CD4-positive, alpha-beta T cell (primary cell): Measurements from ENCODE around the gene MSI1. TPM values are rescaled to one million over a fixed set of nuclear protein-coding genes. Genes with fewer than 3 reads are reported as not detected.

Experiments
- ATAC-seq: fragments of 200-7000 bp; cut with Tn5 transposase; one replicate; pipeline ENCODE4 v1.10.0; 2022; ENCODE audit warnings: mild to moderate bottlenecking; ENCODE audit not compliant: poor library complexity
- CTCF ChIA-PET: fragments of 350-600 bp; sonication (Branson Sonifier 250); formaldehyde crosslinking; loops from one replicate; lab custom pipeline; 2021; ENCODE audit warnings: antibody characterized with exemption, inconsistent platforms; lab: Charles Lee
- POLR2A ChIA-PET: fragments of 350-600 bp; sonication (Branson Sonifier 250); formaldehyde crosslinking; loops from one replicate; lab custom pipeline; 2021; ENCODE audit warnings: antibody characterized with exemption, inconsistent platforms; lab: Charles Lee
- DNase-seq, 14 experiments: peaks; one replicate each; pipeline ENCODE4 v3.0.0-alpha.2; 2013 to 2020; ENCODE audit warnings: mixed read lengths in 2 of 14
- H3K27ac ChIP-seq, 2 donors: one replicate each; pipeline versions ENCODE4 v1.5.1 to v1.7.0; 2013; ENCODE audit warnings: low read length in 2 of 2, low read depth in 1 of 2, mild to moderate bottlenecking in 1 of 2
- H3K27me3 ChIP-seq, 2 experiments: 1 replicate in 1 of 2; 2 replicates in 1 of 2; pipeline versions ENCODE4 v1.6.1 to v1.7.0; 2013; ENCODE audit warnings: low read length in 2 of 2, control low read depth in 1 of 2, mild to moderate bottlenecking in 1 of 2, moderate library complexity in 1 of 2; ENCODE audit not compliant: insufficient read depth in 2 of 2, control insufficient read depth in 1 of 2
- H3K36me3 ChIP-seq: one replicate; pipeline ENCODE4 v1.6.1; 2013; ENCODE audit warnings: low read length, control low read depth; ENCODE audit not compliant: insufficient read depth
- H3K4me1 ChIP-seq: one replicate; pipeline ENCODE4 v1.6.1; 2013; ENCODE audit warnings: low read length, control low read depth; ENCODE audit not compliant: insufficient read depth
- H3K4me3 ChIP-seq: one replicate; pipeline ENCODE4 v1.5.1; 2013; ENCODE audit warnings: mild to moderate bottlenecking, low read length, moderate library complexity
- H3K9me3 ChIP-seq, 2 experiments: 1 replicate in 1 of 2; 2 replicates in 1 of 2; pipeline versions ENCODE4 v1.6.1 to v1.7.0; 2013; ENCODE audit warnings: low read length in 2 of 2, mild to moderate bottlenecking in 2 of 2, control low read depth in 1 of 2, moderate library complexity in 1 of 2; ENCODE audit not compliant: control insufficient read depth in 1 of 2, insufficient read depth in 1 of 2
- H3K27ac Mint-ChIP-seq: one replicate; pipeline ENCODE4 v1.8.0; 2020; ENCODE audit warnings: mixed read lengths
- H3K27me3 Mint-ChIP-seq: one replicate; pipeline ENCODE4 v1.8.0; 2021; ENCODE audit warnings: mixed read lengths
- H3K36me3 Mint-ChIP-seq: one replicate; pipeline ENCODE4 v1.8.0; 2021; ENCODE audit warnings: low read depth, mixed read lengths
- H3K4me1 Mint-ChIP-seq: one replicate; pipeline ENCODE4 v1.8.0; 2021; ENCODE audit warnings: low read depth, mixed read lengths
- H3K4me3 Mint-ChIP-seq: one replicate; pipeline ENCODE4 v1.8.0; 2020; ENCODE audit warnings: mild to moderate bottlenecking, mixed read lengths
- H3K9me3 Mint-ChIP-seq: one replicate; pipeline ENCODE4 v1.8.0; 2020; ENCODE audit warnings: mixed read lengths
- CTCF ChIP-seq: fragments of 200-600 bp; IDR thresholded peaks from one replicate; pipeline ENCODE4 v1.8.0; 2022; ENCODE audit warnings: antibody characterized with exemption, mild to moderate bottlenecking
- intact Hi-C, 2 experiments: fragments of 100-400 bp; cut with DNase I in 1 of 2; cut with micrococcal nuclease in 1 of 2; formaldehyde crosslinking; loops; one replicate each; pipeline versions ENCODE4 v1.15.1 to v1.9.0; 2023 to 2025; cut with DNase I, micrococcal nuclease
- total RNA-seq, 174 experiments: library from RNA in 2 of 174; stranded (reverse) in 2 of 174; gene quantifications; one replicate each; pipeline ENCODE4 v1.2.3 and lab custom pipeline; 2021 to 2026

Gene MSI1
- total RNA-seq, 2 experiments from 2014 or later = not detected

DNA sequence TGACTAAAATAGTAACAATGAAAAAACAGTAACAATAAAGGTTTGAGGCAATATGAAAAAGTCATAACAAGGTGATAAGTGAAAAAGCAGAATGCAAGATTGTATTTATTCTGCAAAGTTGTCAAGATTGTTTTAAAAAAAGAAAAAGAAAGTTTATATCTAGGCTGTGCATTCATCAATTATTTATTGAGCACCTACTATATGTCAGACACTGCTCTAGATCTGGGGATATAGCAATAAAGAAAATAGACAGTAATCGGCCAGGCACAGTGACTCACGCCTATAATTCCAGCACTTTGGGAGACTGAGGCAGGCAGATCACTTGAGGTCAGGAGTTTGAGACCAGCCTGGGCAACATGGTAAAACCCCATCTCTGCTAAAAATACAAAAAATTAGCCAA lies 45.2 kb downstream of the MSI1 start:
- POLR2A ChIA-PET = interaction anchor here (0.6 to 1.5 kb wide), 2 partner anchors 31 to 439 kb away, joined by 3 read pairs; partner anchors contain the start of gene RNU4-1
- no peak overlapping the region for H3K27ac Mint-ChIP-seq
- H3K36me3 Mint-ChIP-seq = peaks cover 4% of the 10 kb centered on the region
- H3K4me1 Mint-ChIP-seq = peaks cover 6% of the 10 kb centered on the region
- peaks cover 0 to 4% of the 10 kb centered on the region in 2 experiments for H3K27me3 ChIP-seq
- H3K9me3 ChIP-seq = no peaks in the 10 kb centered on the region
- no peak overlapping the region for H3K4me3 ChIP-seq
- no peak for TF ChIP-seq CTCF
- no peaks in the 10 kb centered on the region for H3K36me3 ChIP-seq
- intact Hi-C loops = loop anchor here (2.0 to 10.0 kb wide), 4 partner anchors 107 to 391 kb away; partner anchors contain the start of genes CABP1 (in 1 of the 2), COX6A1 (in 1 of the 2) and UNC119B (in 1 of the 2)
- H3K9me3 Mint-ChIP-seq = no peaks in the 10 kb centered on the region
- H3K27ac ChIP-seq = no peak overlapping the region
- DNase-seq (no peak), ATAC-seq (no peak)
- CTCF ChIA-PET = interaction anchor here (0.7 to 2.6 kb wide), 2 partner anchors 22 to 1119 kb away, joined by 3 to 13 read pairs; partner anchors contain the start of gene SIRT4
- H3K4me1 ChIP-seq = peaks cover 12% of the 10 kb centered on the region
- H3K27me3 Mint-ChIP-seq = no peaks in the 10 kb centered on the region
- no peak overlapping the region for H3K4me3 Mint-ChIP-seq

- Mint-ChIP-seq H3K36me3 (peaks cover 4% of the 10 kb centered on the region), H3K4me3 (no peak overlapping the region), H3K4me1 (peaks cover 20% of the 10 kb centered on the region), H3K9me3 (no peaks in the 10 kb centered on the region), H3K27ac (no peak overlapping the region), H3K27me3 (no peaks in the 10 kb centered on the region)
- no peak for DNase-seq
- H3K36me3 ChIP-seq = no peaks in the 10 kb centered on the region
- no peak overlapping the region for H3K4me3 ChIP-seq
- TF ChIP-seq CTCF = no peak
- H3K27ac ChIP-seq = no peak overlapping the region
- H3K27me3 ChIP-seq = no peaks in the 10 kb centered on the region
- ChIA-PET CTCF (interaction anchor here (2.5 kb wide), 1 partner anchor 20 kb away, joined by 10 read pairs; the partner anchor contains the start of gene SIRT4), POLR2A (no interaction called here)
- H3K4me1 ChIP-seq = peaks cover 24% of the 10 kb centered on the region
- no peaks in the 10 kb centered on the region for H3K9me3 ChIP-seq
- ATAC-seq = no peak
- intact Hi-C loops = loop anchor here in 1 of 2 experiments (10.0 kb wide), 3 partner anchors 113 to 393 kb away; partner anchors contain the start of genes CABP1, COX6A1 and UNC119B
Measured at GRCh38 chr12:120321382-120322202, 47.4 kb downstream of the MSI1 start.

DNA sequence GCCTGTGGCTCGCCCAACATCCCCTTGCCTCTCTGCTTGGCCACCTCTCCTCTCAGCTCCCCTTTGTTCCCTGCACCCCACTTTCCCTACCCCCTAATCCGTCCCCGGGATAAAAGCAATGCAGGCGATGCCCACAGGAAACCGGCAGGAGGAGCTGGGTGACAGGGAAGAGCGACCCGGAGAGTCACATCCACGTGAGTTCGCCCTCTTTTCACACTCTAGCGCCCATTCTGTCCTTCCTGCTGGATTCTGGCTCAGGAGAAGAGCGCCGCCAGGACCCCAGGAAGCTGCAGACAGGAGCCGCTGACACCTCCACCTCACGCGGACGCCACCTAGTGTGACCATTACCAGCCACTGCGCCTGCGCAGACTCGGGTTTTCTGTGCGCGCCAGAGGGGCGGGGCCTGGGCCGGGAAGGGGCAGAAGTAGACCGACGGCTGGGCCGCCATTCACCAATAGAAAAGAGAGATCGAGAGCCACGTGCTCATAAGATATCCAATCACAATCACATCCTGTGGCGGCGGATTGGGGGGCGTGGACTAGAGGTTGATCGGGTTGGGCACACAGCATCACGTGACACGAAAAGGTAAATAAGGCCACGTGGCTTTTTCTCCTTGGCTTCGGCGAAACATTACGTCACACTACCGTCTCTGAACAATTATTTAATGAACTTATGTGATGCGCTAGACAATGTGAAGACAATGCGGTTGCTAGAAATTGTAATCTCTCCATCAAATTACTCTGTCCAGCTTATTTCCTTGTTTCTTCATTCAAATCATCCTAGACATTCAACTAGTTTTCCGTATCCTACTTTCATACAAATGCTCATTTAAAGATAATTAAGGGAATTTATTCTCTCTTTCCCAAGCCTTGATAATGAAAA lies 51.5 kb downstream of the MSI1 start:
- ChIA-PET CTCF (interaction anchor here (0.6 to 2.5 kb wide), 10 partner anchors 11 to 561 kb away, joined by 3 to 27 read pairs (median 4); partner anchors contain the start of genes PXN, RNU4-2 and SIRT4), POLR2A (interaction anchor here (0.8 to 7.6 kb wide), 8 partner anchors 15 to 328 kb away, joined by 3 to 127 read pairs (median 6); partner anchors contain the start of genes BICDL1, RNU4-1, RNU4-2 and RPLP0)
- TF ChIP-seq CTCF = peak; percentile 66
- no peaks in the 10 kb centered on the region for H3K36me3 ChIP-seq
- no peaks in the 10 kb centered on the region for H3K27me3 Mint-ChIP-seq
- H3K4me3 ChIP-seq = peak overlapping the region; percentile 80
- peak overlapping the region; percentile 95 for H3K27ac Mint-ChIP-seq
- intact Hi-C loops = loop anchor here (1.0 kb wide), 2 partner anchors 15 to 24 kb away; partner anchors contain the start of genes SIRT4 (in 2 of the 2) and RNU4-1 (in 1 of the 2)
- no peaks in the 10 kb centered on the region for H3K36me3 Mint-ChIP-seq
- peak; percentile 98 for ATAC-seq
- no peaks in the 10 kb centered on the region for H3K9me3 ChIP-seq
- H3K27ac ChIP-seq = peak overlapping the region; percentile 88 to 97
- H3K4me3 Mint-ChIP-seq = peak overlapping the region; percentile 89
- H3K9me3 Mint-ChIP-seq = no peaks in the 10 kb centered on the region
- peaks cover 15% of the 10 kb centered on the region for H3K4me1 ChIP-seq
- no peaks in the 10 kb centered on the region for H3K27me3 ChIP-seq
- peak; percentile 99 to 100 (median 100) for DNase-seq
- H3K4me1 Mint-ChIP-seq = peaks cover 16% of the 10 kb centered on the region
